ENCODE measurements around the gene TTLL5.

DNA sequence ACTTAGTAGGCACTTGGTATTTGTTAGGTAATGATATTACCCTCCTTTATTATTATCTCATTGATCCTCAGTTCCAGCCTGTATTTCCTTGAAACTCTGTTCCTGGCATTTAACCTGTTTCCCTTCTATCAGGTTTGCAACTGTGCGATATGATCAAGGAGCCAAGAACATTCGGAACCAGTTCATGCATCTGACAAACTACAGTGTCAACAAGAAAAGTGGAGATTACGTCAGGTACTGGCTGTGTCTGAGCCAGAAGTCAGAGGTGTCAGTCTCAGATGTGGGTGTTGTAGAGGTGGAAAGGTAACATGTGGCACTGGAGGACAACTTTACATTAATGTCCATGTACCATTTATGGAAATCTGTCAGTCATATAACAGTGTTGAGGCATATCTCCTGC lies 56.7 kb downstream of the TTLL5 start:
- TF ChIP-seq JUN (IDR thresholded peaks at IDR 0.05; ENCODE audit: borderline replicate concordance, low read depth, low read length) (no peak), JUN (CRISPR knock-in tag; IDR thresholded peaks at IDR 0.05; ENCODE audit: borderline replicate concordance) (no peak), TAF7 (tag; IDR thresholded peaks at IDR 0.05) (no peak), EHMT2 (IDR thresholded peaks at IDR 0.05) (no peak)
